ENCODE data around the gene MB21D2.

- TF ChIP-seq SP1 (IDR thresholded peaks at IDR 0.05) (no peak), FOXK2 (IDR thresholded peaks at IDR 0.05) (no peak), TARDBP (IDR thresholded peaks at IDR 0.05) (no peak), FOXA1 (IDR thresholded peaks at IDR 0.05) (no peak), LEF1 (IDR thresholded peaks at IDR 0.05; ENCODE audit: borderline replicate concordance) (no peak), FOXM1 (IDR thresholded peaks at IDR 0.05; ENCODE audit: borderline replicate concordance) (no peak), SUZ12 (IDR thresholded peaks at IDR 0.05) (no peak), HDGF (IDR thresholded peaks at IDR 0.05; ENCODE audit: borderline replicate concordance) (no peak), CTBP1 (IDR thresholded peaks at IDR 0.05; ENCODE audit: borderline replicate concordance) (no peak), ARNT (IDR thresholded peaks at IDR 0.05) (no peak), BHLHE40 (IDR thresholded peaks at IDR 0.05; ENCODE audit: borderline replicate concordance) (no peak), ELF4 (IDR thresholded peaks at IDR 0.05) (no peak)
Observed at GRCh38 chr3:192750201-192750600, 167.5 kb downstream of the MB21D2 start.
